AG09309 (cell line): ENCODE results near the gene CCNDBP1.

ENCODE experiments used
- DNase-seq: peaks from one replicate; pipeline ENCODE4 v3.0.0-alpha.2; 2010; ENCODE audit warnings: low read depth
- H3K4me3 ChIP-seq: 2 replicates; pipeline ENCODE4 v1.5.1; 2011; ENCODE audit warnings: mild to moderate bottlenecking, low read depth, low read length, moderate library complexity; ENCODE audit not compliant: control insufficient read depth
- TF ChIP-seq, protein P1 (sequence below): IDR thresholded peaks from 2 replicates; pipeline ENCODE4 v1.5.1; 2011; ENCODE audit warnings: mild to moderate bottlenecking, low read depth, low read length, inconsistent platforms; ENCODE audit not compliant: insufficient read depth, control insufficient read depth; ENCODE audit errors: missing control alignments

The CCNDBP1 gene

DNA sequence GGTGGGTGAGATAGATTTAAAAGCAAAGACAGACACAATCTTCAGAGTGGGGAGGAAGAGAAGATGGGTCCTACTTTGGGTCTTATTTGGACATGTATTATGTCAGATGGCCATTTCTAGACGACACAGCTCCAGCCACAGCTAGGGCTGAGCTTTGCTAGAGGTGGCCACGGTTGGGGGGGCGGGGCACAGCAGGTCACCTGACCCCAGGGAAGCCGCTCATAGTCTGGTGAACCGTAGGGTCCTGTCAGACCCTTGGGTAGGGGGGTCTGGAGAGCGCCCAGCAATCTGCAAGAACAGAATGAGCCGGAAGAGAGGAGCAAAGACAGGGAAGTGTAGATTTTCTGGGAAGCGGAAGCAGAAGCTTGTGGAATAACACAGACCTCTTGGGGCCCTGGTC lies 29.0 kb downstream of the CCNDBP1 start:
- H3K4me3 ChIP-seq = no peak overlapping the region
- DNase-seq = no peak
- TF ChIP-seq, protein P1, sequence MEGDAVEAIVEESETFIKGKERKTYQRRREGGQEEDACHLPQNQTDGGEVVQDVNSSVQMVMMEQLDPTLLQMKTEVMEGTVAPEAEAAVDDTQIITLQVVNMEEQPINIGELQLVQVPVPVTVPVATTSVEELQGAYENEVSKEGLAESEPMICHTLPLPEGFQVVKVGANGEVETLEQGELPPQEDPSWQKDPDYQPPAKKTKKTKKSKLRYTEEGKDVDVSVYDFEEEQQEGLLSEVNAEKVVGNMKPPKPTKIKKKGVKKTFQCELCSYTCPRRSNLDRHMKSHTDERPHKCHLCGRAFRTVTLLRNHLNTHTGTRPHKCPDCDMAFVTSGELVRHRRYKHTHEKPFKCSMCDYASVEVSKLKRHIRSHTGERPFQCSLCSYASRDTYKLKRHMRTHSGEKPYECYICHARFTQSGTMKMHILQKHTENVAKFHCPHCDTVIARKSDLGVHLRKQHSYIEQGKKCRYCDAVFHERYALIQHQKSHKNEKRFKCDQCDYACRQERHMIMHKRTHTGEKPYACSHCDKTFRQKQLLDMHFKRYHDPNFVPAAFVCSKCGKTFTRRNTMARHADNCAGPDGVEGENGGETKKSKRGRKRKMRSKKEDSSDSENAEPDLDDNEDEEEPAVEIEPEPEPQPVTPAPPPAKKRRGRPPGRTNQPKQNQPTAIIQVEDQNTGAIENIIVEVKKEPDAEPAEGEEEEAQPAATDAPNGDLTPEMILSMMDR = no peak

- no peak overlapping the region for H3K4me3 ChIP-seq
- no peak for DNase-seq
- TF ChIP-seq, protein P1 = no peak
Observed at GRCh38 chr15:43214592-43215295, 29.5 kb downstream of the CCNDBP1 start.

GRCh38 chr15:43215961-43216360 lies 30.8 kb downstream of the CCNDBP1 start:
- no peak overlapping the region for H3K4me3 ChIP-seq
- TF ChIP-seq, protein P1 = no peak
- no peak for DNase-seq

DNA sequence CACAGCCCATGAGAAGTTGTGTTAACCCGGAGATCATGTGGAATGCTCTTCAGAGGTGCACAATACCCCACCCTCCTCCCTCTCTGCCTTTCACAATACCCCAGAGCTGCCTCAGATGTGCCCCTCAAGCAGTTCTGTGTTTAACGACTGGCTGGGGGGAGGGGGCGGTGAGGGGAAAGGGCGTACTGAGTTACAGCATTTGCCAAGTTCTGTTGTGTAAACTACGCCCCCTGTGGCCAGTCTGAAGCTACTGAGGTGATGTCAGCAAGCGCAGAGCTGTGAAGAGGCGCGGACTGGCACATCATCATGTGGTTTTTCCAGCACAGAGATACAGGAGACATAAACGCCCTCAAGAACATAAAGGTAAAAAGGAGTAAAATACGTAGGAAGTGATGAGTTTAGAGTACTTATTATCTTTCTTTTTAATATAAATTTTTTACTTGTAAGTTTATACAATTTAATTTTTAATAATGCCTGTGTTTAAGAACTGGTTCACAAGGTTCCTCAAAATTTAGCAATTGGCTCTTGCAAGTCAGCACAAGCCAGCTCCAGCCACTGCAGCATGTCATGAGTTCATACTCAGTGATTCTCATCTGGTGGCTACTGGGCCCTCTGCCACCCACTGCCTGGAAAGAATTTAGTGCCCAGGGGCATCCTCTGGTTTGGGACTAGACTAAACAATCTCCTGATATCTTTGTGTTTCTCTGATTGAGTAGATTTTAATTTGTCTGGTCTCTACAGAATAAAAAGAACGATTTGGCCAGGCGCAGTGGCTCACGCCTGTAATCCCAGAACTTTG lies 33.9 kb downstream of the CCNDBP1 start:
- DNase-seq = no peak
- H3K4me3 ChIP-seq = no peak overlapping the region
- TF ChIP-seq, protein P1 = peak; percentile 40

DNA sequence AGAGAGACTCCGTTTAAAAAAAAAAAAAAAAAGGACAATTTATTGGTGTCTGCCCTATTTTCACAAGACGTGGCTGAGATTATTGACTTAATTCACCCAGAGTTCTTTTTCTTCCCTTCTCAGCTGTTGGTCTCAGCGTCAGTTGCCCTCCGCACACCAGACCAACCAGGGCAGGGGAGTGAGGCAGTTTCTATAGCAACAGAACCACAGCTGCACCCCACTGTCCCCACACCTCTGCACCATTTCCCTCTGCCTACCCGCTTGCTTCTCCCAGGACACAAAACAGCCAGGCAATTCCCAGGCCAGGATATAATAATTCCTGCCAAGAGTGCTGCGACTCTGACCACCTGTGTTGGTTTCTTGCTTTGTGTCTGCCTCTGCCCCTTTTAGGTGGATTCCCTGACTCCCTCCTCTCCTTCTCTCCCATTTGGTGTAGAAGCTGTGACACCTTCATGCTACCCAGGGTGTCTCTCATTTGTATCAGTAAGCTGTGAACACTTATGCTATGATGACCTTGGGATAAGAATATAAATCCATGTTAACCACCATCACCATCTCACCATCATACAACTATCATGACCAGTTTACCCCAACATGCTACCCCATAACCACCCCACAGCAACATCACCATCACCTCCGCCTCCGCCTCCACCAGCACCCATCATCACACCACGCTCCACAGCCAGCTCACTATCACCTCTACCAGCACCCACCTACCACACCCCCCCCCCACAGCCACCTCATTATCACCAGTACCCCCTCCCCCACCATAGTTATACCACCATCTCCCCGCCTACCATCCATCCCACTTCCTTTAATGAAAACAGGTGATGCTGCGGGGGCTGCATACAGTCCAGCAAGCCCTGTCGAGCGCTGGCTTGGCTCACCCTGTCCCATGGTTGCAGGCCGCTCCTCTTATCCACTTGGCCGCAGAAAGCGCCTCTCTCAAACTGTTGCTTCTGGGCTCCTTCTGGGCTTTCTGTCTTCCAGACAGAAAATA lies 35.0 kb downstream of the CCNDBP1 start:
- no peak overlapping the region for H3K4me3 ChIP-seq
- no peak for DNase-seq
- TF ChIP-seq, protein P1 = no peak

DNA sequence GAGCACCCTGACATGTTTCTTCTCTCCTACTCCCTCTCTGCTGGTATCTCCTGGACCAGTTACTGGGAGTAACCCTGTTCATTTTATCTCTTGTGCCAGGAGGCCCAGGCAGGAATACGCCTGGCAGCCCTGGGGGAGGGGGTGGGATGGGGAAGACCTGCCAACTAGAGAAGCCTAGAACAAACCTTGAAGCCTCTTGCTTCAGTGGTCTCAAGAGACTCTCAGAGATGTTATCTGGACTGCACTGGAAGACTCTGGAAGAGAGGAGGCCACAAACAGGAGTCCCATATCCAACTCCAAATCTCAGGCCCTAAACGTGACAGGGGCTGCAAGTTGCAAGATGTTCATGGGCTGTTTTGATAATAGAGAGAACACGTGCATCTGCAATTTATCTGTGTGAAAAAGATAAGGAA lies 35.8 kb downstream of the CCNDBP1 start, which contains the start of gene EPB42:
Gene EPB42 (minus strand): TSS at position 28 of the 413 bp plus-strand sequence. CDS start 193 bp downstream, outside the sequence.
- TF ChIP-seq, protein P1 = no peak

More for the DNA sequence above, 35.8 kb downstream of the CCNDBP1 start, which contains the start of gene EPB42:
- no peak within 1 kb of the TSS for H3K4me3 ChIP-seq
- DNase-seq = no peak
